ENCODE data around the gene LCOR. TPM values are rescaled to one million over a fixed set of nuclear protein-coding genes. Genes with fewer than 3 reads are reported as not detected.

Gene LCOR
- total and polyA plus RNA-seq, 9 of the 15 experiments (the other 6 are each of a cell fraction or from before 2014, with no cell fraction given) = 3.6 to 25.2 (median 14.4) TPM

DNA sequence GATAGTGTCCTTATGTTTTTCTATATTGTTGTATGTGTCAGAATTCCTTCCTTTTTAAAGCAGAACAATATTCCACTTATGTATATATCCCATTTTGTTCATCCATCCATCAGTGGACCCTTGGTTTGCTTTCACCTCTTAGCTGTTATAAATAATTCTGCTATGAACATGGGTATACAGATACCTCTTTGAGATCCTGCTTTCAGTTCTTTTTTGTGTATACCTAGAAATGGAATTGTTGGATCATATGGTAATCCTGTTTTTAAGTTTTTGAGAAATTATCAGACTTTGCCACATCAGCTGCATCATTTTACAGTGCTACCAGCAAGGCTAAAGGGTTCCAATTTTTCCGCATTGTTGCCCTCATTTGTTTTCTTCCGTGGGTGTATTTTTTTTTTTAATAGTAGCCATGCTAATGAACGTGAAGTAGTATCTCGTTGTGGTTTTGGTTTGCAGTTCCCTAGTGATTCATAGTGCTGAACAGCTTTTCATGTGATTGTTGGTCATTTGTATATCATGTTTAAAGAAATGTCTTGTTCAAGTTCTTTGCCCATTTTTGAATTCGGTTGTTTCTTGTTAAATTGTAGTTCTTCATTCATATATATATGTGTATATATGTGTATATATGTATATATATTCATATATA lies 87.8 kb downstream of the LCOR start (continued):
- TF ChIP-seq, protein P1, sequence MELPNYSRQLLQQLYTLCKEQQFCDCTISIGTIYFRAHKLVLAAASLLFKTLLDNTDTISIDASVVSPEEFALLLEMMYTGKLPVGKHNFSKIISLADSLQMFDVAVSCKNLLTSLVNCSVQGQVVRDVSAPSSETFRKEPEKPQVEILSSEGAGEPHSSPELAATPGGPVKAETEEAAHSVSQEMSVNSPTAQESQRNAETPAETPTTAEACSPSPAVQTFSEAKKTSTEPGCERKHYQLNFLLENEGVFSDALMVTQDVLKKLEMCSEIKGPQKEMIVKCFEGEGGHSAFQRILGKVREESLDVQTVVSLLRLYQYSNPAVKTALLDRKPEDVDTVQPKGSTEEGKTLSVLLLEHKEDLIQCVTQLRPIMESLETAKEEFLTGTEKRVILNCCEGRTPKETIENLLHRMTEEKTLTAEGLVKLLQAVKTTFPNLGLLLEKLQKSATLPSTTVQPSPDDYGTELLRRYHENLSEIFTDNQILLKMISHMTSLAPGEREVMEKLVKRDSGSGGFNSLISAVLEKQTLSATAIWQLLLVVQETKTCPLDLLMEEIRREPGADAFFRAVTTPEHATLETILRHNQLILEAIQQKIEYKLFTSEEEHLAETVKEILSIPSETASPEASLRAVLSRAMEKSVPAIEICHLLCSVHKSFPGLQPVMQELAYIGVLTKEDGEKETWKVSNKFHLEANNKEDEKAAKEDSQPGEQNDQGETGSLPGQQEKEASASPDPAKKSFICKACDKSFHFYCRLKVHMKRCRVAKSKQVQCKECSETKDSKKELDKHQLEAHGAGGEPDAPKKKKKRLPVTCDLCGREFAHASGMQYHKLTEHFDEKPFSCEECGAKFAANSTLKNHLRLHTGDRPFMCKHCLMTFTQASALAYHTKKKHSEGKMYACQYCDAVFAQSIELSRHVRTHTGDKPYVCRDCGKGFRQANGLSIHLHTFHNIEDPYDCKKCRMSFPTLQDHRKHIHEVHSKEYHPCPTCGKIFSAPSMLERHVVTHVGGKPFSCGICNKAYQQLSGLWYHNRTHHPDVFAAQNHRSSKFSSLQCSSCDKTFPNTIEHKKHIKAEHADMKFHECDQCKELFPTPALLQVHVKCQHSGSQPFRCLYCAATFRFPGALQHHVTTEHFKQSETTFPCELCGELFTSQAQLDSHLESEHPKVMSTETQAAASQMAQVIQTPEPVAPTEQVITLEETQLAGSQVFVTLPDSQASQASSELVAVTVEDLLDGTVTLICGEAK (IDR thresholded peaks at IDR 0.05) = no peak
- TF ChIP-seq, protein P1 (CRISPR knock-in tag; IDR thresholded peaks at IDR 0.05) = no peak
- TF ChIP-seq TBP (optimal IDR thresholded peaks at IDR 0.05; ENCODE audit: low read depth, low read length) (no peak), HMG20B (CRISPR knock-in tag; IDR thresholded peaks at IDR 0.05) (no peak)
- TF ChIP-seq, protein P2, sequence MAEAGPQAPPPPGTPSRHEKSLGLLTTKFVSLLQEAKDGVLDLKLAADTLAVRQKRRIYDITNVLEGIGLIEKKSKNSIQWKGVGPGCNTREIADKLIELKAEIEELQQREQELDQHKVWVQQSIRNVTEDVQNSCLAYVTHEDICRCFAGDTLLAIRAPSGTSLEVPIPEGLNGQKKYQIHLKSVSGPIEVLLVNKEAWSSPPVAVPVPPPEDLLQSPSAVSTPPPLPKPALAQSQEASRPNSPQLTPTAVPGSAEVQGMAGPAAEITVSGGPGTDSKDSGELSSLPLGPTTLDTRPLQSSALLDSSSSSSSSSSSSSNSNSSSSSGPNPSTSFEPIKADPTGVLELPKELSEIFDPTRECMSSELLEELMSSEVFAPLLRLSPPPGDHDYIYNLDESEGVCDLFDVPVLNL (CRISPR knock-in tag; IDR thresholded peaks at IDR 0.05; ENCODE audit: low read depth) = no peak
